ENCODE data around the gene ZFYVE19.

The ZFYVE19 gene

DNA sequence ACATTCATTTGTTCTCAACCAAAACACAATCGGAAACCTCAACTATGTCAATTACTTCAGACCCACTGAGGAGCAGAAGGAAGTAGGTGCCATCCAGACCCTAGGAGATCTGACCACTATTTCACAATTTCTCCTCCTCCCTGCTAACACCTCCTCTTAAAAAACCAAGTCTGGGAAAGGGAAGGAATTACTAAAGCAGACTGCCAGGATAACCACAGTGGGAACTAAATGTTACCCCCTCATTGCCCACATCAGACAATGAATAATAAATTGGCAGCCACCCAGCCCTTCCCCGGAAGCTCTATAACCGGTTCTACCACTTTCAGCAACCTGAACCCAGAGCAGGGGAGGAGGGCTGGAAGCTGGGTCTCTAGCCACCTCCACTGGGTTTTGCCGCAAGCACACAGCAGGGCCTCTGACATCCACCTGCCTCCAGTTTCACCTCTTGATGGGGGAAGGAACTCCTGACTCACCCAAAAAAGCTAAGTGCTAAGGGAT is 19.5 kb upstream of the ZFYVE19 start:
- H3K79me2 ChIP-seq (ENCODE audit: low read length) = no peaks in the 10 kb centered on the region
- no peaks in the 10 kb centered on the region for H3K36me3 ChIP-seq (replicated peaks; ENCODE audit: low read depth, low read length)
- no peaks in the 10 kb centered on the region for H4K20me1 ChIP-seq (ENCODE audit: insufficient read depth, low read length)
- no peak overlapping the region for H3K27ac ChIP-seq (ENCODE audit: low read length)
- no peak overlapping the region for H3K9ac ChIP-seq (ENCODE audit: low read length)
- TF ChIP-seq, protein P1, sequence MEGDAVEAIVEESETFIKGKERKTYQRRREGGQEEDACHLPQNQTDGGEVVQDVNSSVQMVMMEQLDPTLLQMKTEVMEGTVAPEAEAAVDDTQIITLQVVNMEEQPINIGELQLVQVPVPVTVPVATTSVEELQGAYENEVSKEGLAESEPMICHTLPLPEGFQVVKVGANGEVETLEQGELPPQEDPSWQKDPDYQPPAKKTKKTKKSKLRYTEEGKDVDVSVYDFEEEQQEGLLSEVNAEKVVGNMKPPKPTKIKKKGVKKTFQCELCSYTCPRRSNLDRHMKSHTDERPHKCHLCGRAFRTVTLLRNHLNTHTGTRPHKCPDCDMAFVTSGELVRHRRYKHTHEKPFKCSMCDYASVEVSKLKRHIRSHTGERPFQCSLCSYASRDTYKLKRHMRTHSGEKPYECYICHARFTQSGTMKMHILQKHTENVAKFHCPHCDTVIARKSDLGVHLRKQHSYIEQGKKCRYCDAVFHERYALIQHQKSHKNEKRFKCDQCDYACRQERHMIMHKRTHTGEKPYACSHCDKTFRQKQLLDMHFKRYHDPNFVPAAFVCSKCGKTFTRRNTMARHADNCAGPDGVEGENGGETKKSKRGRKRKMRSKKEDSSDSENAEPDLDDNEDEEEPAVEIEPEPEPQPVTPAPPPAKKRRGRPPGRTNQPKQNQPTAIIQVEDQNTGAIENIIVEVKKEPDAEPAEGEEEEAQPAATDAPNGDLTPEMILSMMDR (IDR thresholded peaks at IDR 0.05; ENCODE audit: low read depth, low read length) = no peak
- no peak for TF ChIP-seq EZH2phosphoT487 (IDR thresholded peaks at IDR 0.05; ENCODE audit: low read depth)
- no peaks in the 10 kb centered on the region for H3K9me3 ChIP-seq (ENCODE audit: insufficient read depth, low read length)
- no peaks in the 10 kb centered on the region for H3K4me1 ChIP-seq (ENCODE audit: low read length)
- no peaks in the 10 kb centered on the region for H3K27me3 ChIP-seq (ENCODE audit: low read depth, low read length)
- no peak overlapping the region for H2AFZ ChIP-seq (ENCODE audit: low read depth, low read length)
- H3K4me2 ChIP-seq (ENCODE audit: low read length) = no peak overlapping the region
- H3K4me3 ChIP-seq (ENCODE audit: low read length) = no peak overlapping the region

DNA sequence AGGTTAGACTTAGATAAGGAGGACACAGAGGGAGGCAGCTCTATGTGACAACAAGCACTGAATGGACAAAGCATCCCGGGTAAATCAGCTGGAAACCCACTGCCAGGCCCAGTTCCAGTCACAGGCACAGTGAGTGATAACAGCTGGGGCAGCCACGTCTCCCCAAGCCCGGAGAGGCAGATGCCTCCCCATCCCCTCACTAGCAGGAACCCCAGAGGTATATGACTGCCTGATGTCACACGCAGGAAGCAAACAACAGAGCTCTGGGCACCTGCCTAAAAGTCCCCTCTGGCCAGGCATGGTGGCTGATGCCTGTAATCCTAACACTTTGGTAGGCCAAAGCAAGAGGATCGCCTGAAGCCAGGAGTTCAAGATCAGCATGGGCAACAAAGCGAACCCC is 18.9 kb upstream of the ZFYVE19 start:
- no peak overlapping the region for H2AFZ ChIP-seq (ENCODE audit: low read depth, low read length)
- H3K27ac ChIP-seq (ENCODE audit: low read length) = no peak overlapping the region
- no peaks in the 10 kb centered on the region for H3K4me1 ChIP-seq (ENCODE audit: low read length)
- no peaks in the 10 kb centered on the region for H3K79me2 ChIP-seq (ENCODE audit: low read length)
- H3K4me3 ChIP-seq (ENCODE audit: low read length) = no peak overlapping the region
- no peak overlapping the region for H3K9ac ChIP-seq (ENCODE audit: low read length)
- no peak overlapping the region for H3K4me2 ChIP-seq (ENCODE audit: low read length)
- no peaks in the 10 kb centered on the region for H3K27me3 ChIP-seq (ENCODE audit: low read depth, low read length)
- no peaks in the 10 kb centered on the region for H4K20me1 ChIP-seq (ENCODE audit: insufficient read depth, low read length)
- H3K9me3 ChIP-seq (ENCODE audit: insufficient read depth, low read length) = no peaks in the 10 kb centered on the region
- no peaks in the 10 kb centered on the region for H3K36me3 ChIP-seq (replicated peaks; ENCODE audit: low read depth, low read length)
- TF ChIP-seq, protein P1 (IDR thresholded peaks at IDR 0.05; ENCODE audit: low read depth, low read length) = no peak
- no peak for TF ChIP-seq EZH2phosphoT487 (IDR thresholded peaks at IDR 0.05; ENCODE audit: low read depth)

DNA sequence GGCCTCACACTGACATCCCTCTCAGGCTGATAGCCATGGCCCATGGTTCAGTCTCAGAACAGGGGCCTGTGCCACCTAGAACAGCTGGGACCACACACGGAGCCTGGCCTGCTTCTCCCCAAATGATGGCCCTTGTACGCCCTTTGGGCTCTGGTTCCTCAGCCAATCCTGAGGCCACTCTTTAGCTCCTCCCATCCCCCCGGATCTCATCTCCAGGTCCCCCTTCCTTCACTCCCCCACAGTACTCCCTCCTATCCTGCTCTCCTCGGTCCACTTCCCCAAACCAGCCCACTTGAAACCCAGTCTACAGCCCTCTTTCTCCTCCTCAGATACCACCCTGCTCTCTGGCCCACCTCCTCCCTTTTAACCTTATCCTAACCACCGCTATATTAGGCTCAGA is 17.8 kb upstream of the ZFYVE19 start:
- Histone ChIP-seq H4K20me1 (ENCODE audit: insufficient read depth, low read length) (no peaks in the 10 kb centered on the region), H3K36me3 (replicated peaks; ENCODE audit: low read depth, low read length) (no peaks in the 10 kb centered on the region), H3K9me3 (ENCODE audit: insufficient read depth, low read length) (no peaks in the 10 kb centered on the region), H3K4me1 (ENCODE audit: low read length) (no peaks in the 10 kb centered on the region), H2AFZ (ENCODE audit: low read depth, low read length) (no peak overlapping the region), H3K9ac (ENCODE audit: low read length) (no peak overlapping the region), H3K4me2 (ENCODE audit: low read length) (no peak overlapping the region), H3K27me3 (ENCODE audit: low read depth, low read length) (no peaks in the 10 kb centered on the region), H3K4me3 (ENCODE audit: low read length) (no peak overlapping the region), H3K79me2 (ENCODE audit: low read length) (no peaks in the 10 kb centered on the region), H3K27ac (ENCODE audit: low read length) (no peak overlapping the region)
- TF ChIP-seq EZH2phosphoT487 (IDR thresholded peaks at IDR 0.05; ENCODE audit: low read depth) = no peak
- TF ChIP-seq, protein P1 (IDR thresholded peaks at IDR 0.05; ENCODE audit: low read depth, low read length) = no peak

DNA sequence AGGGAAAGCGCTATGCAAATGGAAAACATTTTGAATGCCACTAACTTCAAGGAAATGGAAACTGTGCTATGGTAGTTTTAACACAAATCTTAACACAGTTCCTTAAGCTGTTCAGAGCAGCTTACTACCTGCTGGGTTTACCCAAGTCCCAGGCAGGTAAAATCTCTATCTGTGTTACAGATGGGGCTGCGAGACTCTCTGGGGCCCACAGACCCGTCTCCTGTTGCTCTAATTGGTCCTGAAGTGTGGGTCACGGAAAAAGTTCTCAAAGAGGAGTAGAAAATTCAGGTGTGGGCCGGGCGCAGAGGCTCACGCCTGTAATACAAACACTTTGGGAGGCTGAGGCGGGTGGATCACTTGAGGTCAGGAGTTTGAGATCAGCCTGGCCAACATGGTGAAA is 16.9 kb upstream of the ZFYVE19 start:
- no peak overlapping the region for H2AFZ ChIP-seq (ENCODE audit: low read depth, low read length)
- H3K4me3 ChIP-seq (ENCODE audit: low read length) = no peak overlapping the region
- no peaks in the 10 kb centered on the region for H3K79me2 ChIP-seq (ENCODE audit: low read length)
- H3K4me1 ChIP-seq (ENCODE audit: low read length) = no peaks in the 10 kb centered on the region
- H3K9ac ChIP-seq (ENCODE audit: low read length) = no peak overlapping the region
- TF ChIP-seq, protein P1 (IDR thresholded peaks at IDR 0.05; ENCODE audit: low read depth, low read length) = no peak
- TF ChIP-seq EZH2phosphoT487 (IDR thresholded peaks at IDR 0.05; ENCODE audit: low read depth) = no peak
- H3K27me3 ChIP-seq (ENCODE audit: low read depth, low read length) = no peaks in the 10 kb centered on the region
- H3K9me3 ChIP-seq (ENCODE audit: insufficient read depth, low read length) = no peaks in the 10 kb centered on the region
- no peaks in the 10 kb centered on the region for H3K36me3 ChIP-seq (replicated peaks; ENCODE audit: low read depth, low read length)
- H3K4me2 ChIP-seq (ENCODE audit: low read length) = no peak overlapping the region
- no peaks in the 10 kb centered on the region for H4K20me1 ChIP-seq (ENCODE audit: insufficient read depth, low read length)
- no peak overlapping the region for H3K27ac ChIP-seq (ENCODE audit: low read length)

Measured in OCI-LY3 (cell line).